ENCODE results near the gene CHST8.

DNA sequence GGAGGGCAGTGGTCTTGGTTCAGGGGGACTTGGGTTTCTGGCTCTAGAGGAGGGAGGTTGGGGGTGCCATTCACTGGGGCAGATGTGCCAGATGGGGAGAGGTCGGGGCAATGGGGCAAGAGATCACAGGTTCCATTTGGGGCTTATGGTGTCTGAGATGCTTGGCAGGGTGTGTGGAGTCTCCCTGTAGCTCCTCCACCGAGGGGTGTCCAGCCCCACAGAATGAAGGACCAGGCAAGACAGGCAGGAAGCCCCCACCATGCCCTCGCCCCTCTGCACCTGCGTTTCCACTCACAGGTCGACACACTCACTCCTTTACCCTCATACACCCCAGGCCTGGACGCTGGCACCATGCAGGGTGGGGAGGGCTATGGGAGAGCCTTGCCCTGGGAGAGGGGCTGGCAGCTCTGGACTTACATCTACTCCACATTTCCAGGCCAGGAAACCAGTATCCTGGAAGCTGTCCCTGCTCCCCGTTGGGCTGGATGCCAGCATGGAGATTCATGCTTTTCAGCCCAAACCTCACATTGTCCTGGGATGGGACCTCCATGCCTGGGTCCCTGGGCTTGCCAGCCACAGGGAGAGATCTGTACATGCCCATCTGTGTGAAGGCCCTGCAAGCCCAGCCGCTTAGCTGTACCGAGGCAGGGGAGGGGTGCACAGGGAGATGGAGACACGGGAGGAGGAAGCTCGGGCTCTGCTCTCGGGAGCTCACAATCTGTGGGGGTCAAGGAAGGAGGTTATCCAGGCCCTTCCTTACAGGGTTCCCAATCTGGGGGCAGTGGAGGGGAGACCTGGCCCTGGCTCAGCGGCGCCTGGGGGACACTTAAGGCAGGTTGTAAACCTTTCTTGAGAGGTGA, 77.1 kb downstream of the CHST8 start:
- TF ChIP-seq, protein P1, sequence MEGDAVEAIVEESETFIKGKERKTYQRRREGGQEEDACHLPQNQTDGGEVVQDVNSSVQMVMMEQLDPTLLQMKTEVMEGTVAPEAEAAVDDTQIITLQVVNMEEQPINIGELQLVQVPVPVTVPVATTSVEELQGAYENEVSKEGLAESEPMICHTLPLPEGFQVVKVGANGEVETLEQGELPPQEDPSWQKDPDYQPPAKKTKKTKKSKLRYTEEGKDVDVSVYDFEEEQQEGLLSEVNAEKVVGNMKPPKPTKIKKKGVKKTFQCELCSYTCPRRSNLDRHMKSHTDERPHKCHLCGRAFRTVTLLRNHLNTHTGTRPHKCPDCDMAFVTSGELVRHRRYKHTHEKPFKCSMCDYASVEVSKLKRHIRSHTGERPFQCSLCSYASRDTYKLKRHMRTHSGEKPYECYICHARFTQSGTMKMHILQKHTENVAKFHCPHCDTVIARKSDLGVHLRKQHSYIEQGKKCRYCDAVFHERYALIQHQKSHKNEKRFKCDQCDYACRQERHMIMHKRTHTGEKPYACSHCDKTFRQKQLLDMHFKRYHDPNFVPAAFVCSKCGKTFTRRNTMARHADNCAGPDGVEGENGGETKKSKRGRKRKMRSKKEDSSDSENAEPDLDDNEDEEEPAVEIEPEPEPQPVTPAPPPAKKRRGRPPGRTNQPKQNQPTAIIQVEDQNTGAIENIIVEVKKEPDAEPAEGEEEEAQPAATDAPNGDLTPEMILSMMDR (conservative IDR thresholded peaks at IDR 0.05 in 1 of 2, IDR thresholded peaks at IDR 0.05 in 1 of 2; ENCODE audit: extremely low read depth in 1 of 2, insufficient read depth in 1 of 2, low read depth in 1 of 2, low read length in 2 of 2) = no peak
- TF ChIP-seq EZH2 (IDR thresholded peaks at IDR 0.05; ENCODE audit: borderline replicate concordance, low read length) = no peak

All from mammary epithelial cell (primary cell).